ENCODE measurements around the gene GIMAP6. TPM values are rescaled to one million over a fixed set of nuclear protein-coding genes. Genes with fewer than 3 reads are reported as not detected.

GIMAP6 gene
- polyA plus RNA-seq, 4 donors, result 3.8 to 28.1 (median 11.0) TPM

GRCh38 chr7:150633926-150634325 is 1.7 kb upstream of the GIMAP6 start:
- FAIRE-seq (no peak), DNase-seq (no peak)
- no peak overlapping the region for H3K4me3 ChIP-seq (ENCODE audit: low read depth in 1 of 3, low read length in 3 of 3)

DNA sequence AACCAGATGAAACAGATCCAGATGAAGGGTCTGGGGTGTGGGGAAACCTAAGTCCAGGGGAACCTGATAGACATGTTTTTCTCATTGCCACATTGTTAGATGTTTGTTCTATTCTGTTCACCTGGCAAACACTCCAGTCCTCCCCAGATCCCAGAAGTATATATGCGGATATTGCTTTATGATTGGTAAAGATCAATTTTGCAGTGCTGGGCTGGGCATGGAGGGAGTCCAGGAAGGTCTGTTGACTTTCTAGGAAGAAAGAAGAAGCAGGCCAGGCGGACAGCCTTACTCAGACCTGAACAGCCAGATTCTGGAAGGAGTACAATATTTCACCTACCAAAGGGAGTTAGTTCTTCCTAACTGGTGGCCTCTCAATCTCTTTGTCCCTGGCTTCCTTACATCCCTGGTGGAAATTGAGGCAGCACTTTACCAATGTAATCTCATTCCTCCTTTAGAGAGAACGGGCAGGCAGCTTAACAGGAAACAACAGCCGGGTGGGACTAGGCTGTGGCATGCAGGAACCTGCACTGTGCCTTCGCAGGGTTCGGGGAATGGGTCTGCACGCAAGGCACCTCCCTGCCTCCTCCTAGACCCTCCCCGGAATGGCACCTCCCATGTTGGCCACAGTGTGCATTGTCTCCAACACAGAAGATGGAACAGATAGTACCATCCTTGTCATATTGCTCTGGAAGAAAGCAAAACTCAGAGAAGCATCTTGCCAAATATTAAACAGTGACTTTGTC is 930 bp downstream of the GIMAP6 start:
- Histone ChIP-seq H3K27me3 (ENCODE audit: control insufficient read depth in 3 of 3, insufficient read depth in 3 of 3, low read length in 3 of 3) (no peaks in the 10 kb centered on the region), H3K9me3 (ENCODE audit: control insufficient read depth in 2 of 2, insufficient read depth in 1 of 2, low read depth in 1 of 2, low read length in 1 of 2) (no peaks in the 10 kb centered on the region), H3K36me3 (ENCODE audit: control insufficient read depth in 3 of 3, insufficient read depth in 2 of 3, low read depth in 1 of 3, low read length in 3 of 3) (peaks cover 0 to 3% (median 0%) of the 10 kb centered on the region in 3 donors), H3K4me1 (ENCODE audit: control insufficient read depth in 3 of 3, insufficient read depth in 2 of 3, low read depth in 1 of 3, low read length in 2 of 3) (no peaks in the 10 kb centered on the region), H3K27ac (ENCODE audit: low read depth in 1 of 3, low read length in 2 of 3) (peak overlapping the region in 1 of 3 donors; percentile 78), H3K4me3 (ENCODE audit: low read depth in 1 of 3, low read length in 3 of 3) (peak overlapping the region; percentile 3 to 51 (median 27))
- 49 to 68% (median 56%) methylated on average over 8 of the region's 8 CpGs for WGBS, 3 donors
- peak in 1 of 2 donors; percentile 13 for DNase-seq
- no peak for FAIRE-seq

More at GRCh38 chr7:150633926-150634325, 1.7 kb upstream of the GIMAP6 start:
- Histone ChIP-seq H3K4me1 (ENCODE audit: control insufficient read depth in 3 of 3, insufficient read depth in 2 of 3, low read depth in 1 of 3, low read length in 2 of 3) (no peaks in the 10 kb centered on the region), H3K36me3 (ENCODE audit: control insufficient read depth in 3 of 3, insufficient read depth in 2 of 3, low read depth in 1 of 3, low read length in 3 of 3) (no peaks in the 10 kb centered on the region), H3K27me3 (ENCODE audit: control insufficient read depth in 3 of 3, insufficient read depth in 3 of 3, low read length in 3 of 3) (no peaks in the 10 kb centered on the region), H3K9me3 (ENCODE audit: control insufficient read depth in 2 of 2, insufficient read depth in 1 of 2, low read depth in 1 of 2, low read length in 1 of 2) (no peaks in the 10 kb centered on the region), H3K27ac (ENCODE audit: low read depth in 1 of 3, low read length in 2 of 3) (peak overlapping the region in 1 of 3 donors; percentile 5)
- 23 to 71% (median 47%) methylated on average over 1 of the region's 1 CpG for WGBS, 3 donors

GRCh38 chr7:150629347-150629746 is 2.8 kb downstream of the GIMAP6 start:
- no peak overlapping the region for H3K4me3 ChIP-seq (ENCODE audit: low read depth in 1 of 3, low read length in 3 of 3)
- no peak for FAIRE-seq
- H3K27ac ChIP-seq (ENCODE audit: low read depth in 1 of 3, low read length in 2 of 3), result peak overlapping the region in 1 of 3 donors; percentile 69

GRCh38 chr7:150627959-150628358 is 4.2 kb downstream of the GIMAP6 start:
- no peaks in the 10 kb centered on the region for H3K27me3 ChIP-seq (ENCODE audit: control insufficient read depth in 3 of 3, insufficient read depth in 3 of 3, low read length in 3 of 3)
- no peak overlapping the region for H3K27ac ChIP-seq (ENCODE audit: low read depth in 1 of 3, low read length in 2 of 3)
- H3K36me3 ChIP-seq (ENCODE audit: control insufficient read depth in 3 of 3, insufficient read depth in 2 of 3, low read depth in 1 of 3, low read length in 3 of 3), result peaks cover 0 to 3% (median 0%) of the 10 kb centered on the region in 3 donors
- DNase-seq (no peak), FAIRE-seq (no peak)
- H3K4me1 ChIP-seq (ENCODE audit: control insufficient read depth in 3 of 3, insufficient read depth in 2 of 3, low read depth in 1 of 3, low read length in 2 of 3), result no peaks in the 10 kb centered on the region
- H3K4me3 ChIP-seq (ENCODE audit: low read depth in 1 of 3, low read length in 3 of 3), result no peak overlapping the region
- 94 to 97% (median 97%) methylated on average over 18 of the region's 18 CpGs for WGBS, 3 donors
- no peaks in the 10 kb centered on the region for H3K9me3 ChIP-seq (ENCODE audit: control insufficient read depth in 2 of 2, insufficient read depth in 1 of 2, low read depth in 1 of 2, low read length in 1 of 2)

More at GRCh38 chr7:150629347-150629746, 2.8 kb downstream of the GIMAP6 start:
- H3K27me3 ChIP-seq (ENCODE audit: control insufficient read depth in 3 of 3, insufficient read depth in 3 of 3, low read length in 3 of 3), result no peaks in the 10 kb centered on the region
- 78 to 84% (median 81%) methylated on average over 9 of the region's 9 CpGs for WGBS, 3 donors
- H3K4me1 ChIP-seq (ENCODE audit: control insufficient read depth in 3 of 3, insufficient read depth in 2 of 3, low read depth in 1 of 3, low read length in 2 of 3), result no peaks in the 10 kb centered on the region
- no peaks in the 10 kb centered on the region for H3K9me3 ChIP-seq (ENCODE audit: control insufficient read depth in 2 of 2, insufficient read depth in 1 of 2, low read depth in 1 of 2, low read length in 1 of 2)
- no peak for DNase-seq
- H3K36me3 ChIP-seq (ENCODE audit: control insufficient read depth in 3 of 3, insufficient read depth in 2 of 3, low read depth in 1 of 3, low read length in 3 of 3), result peaks cover 0 to 3% (median 0%) of the 10 kb centered on the region in 3 donors

DNA sequence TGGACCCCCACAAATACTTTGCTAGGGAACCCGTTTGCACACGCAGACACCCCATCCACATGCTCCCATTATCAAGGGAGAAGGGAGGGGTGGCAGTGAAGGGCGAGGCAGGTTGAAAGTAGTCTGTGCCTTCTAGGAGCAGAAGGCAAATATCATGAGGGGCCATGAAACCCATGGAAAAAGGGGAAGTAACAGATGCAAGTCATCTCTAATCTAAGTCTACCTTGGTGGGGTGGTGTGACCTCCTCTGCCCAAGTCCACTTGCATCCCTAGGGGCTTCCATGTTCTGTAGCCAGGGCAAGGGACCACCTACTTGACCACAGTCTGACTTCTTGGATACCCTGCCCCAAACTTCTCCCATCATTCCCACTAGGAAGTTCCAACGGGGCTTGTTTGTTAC is 5.5 kb downstream of the GIMAP6 start:
- H3K36me3 ChIP-seq (ENCODE audit: control insufficient read depth in 3 of 3, insufficient read depth in 2 of 3, low read depth in 1 of 3, low read length in 3 of 3), result peaks cover 0 to 3% (median 0%) of the 10 kb centered on the region in 3 donors
- DNase-seq (no peak), FAIRE-seq (no peak)
- peak overlapping the region in 1 of 3 donors; percentile 12 for H3K27ac ChIP-seq (ENCODE audit: low read depth in 1 of 3, low read length in 2 of 3)
- 82 to 90% (median 89%) methylated on average over 4 of the region's 4 CpGs for WGBS, 3 donors
- no peaks in the 10 kb centered on the region for H3K9me3 ChIP-seq (ENCODE audit: control insufficient read depth in 2 of 2, insufficient read depth in 1 of 2, low read depth in 1 of 2, low read length in 1 of 2)
- H3K4me1 ChIP-seq (ENCODE audit: control insufficient read depth in 3 of 3, insufficient read depth in 2 of 3, low read depth in 1 of 3, low read length in 2 of 3), result no peaks in the 10 kb centered on the region
- no peaks in the 10 kb centered on the region for H3K27me3 ChIP-seq (ENCODE audit: control insufficient read depth in 3 of 3, insufficient read depth in 3 of 3, low read length in 3 of 3)
- H3K4me3 ChIP-seq (ENCODE audit: low read depth in 1 of 3, low read length in 3 of 3), result no peak overlapping the region

DNA sequence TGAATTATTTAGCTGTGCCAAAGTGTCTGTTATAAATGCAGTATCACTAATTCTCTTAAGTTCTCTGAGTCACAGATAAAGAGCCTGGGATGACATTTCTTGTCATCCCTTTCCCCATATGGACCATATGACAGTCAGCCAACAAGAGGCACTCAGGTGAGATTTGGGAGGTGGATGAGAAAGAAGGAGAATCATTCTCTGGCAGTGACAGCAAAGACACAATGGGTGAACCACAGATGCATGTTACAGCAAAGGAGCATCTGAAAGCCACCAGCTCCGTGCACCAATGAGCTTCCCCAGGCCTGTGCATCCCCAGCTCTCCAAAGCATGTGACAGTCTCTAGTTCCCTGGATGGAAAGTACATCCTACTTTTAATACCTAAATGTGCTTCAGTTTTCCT is 10.8 kb downstream of the GIMAP6 start:
- DNase-seq, result no peak
- no peaks in the 10 kb centered on the region for H3K4me1 ChIP-seq (ENCODE audit: control insufficient read depth in 3 of 3, insufficient read depth in 2 of 3, low read depth in 1 of 3, low read length in 2 of 3)
- no peak overlapping the region for H3K4me3 ChIP-seq (ENCODE audit: low read depth in 1 of 3, low read length in 3 of 3)
- H3K9me3 ChIP-seq (ENCODE audit: control insufficient read depth in 2 of 2, insufficient read depth in 1 of 2, low read depth in 1 of 2, low read length in 1 of 2), result no peaks in the 10 kb centered on the region
- H3K36me3 ChIP-seq (ENCODE audit: control insufficient read depth in 3 of 3, insufficient read depth in 2 of 3, low read depth in 1 of 3, low read length in 3 of 3), result no peaks in the 10 kb centered on the region
- H3K27me3 ChIP-seq (ENCODE audit: control insufficient read depth in 3 of 3, insufficient read depth in 3 of 3, low read length in 3 of 3), result no peaks in the 10 kb centered on the region
- no peak for FAIRE-seq
- no peak overlapping the region for H3K27ac ChIP-seq (ENCODE audit: low read depth in 1 of 3, low read length in 2 of 3)
- WGBS, 3 donors, result 52 to 73% (median 68%) methylated on average over 1 of the region's 1 CpG

DNA sequence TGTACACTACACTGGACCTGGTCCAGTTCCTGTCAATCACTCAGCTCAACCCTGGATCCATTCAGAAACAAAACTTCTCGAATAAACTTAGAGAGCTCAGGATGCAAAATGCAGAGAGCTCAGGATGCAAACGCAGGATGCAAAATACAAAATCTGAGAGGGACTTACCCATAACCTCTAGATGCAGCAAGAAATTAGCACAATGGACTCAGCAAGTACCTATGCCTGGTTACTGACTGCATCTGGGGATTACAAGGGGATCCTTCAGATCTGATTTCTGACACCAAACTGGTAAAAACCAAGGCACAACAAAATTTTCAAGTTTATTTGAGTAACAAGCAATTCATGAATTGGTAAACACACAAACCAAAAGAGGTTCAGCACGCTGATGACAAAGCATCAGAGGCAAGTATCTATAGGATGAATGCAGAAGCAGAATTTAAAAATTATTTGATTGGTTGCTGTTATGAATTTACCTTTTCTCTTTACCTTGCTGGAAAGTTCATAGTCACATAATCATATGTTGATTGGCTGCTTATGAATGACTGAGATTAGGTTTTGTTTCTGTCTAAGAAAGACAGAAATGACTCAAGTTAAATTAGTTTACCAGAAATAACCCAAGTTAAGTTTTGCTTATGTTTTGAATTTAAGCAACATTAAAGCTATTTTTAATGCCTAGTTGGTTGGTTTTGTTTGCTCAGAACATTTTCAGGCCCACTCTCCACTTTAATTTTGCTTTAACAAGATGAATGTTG is 11.4 kb downstream of the GIMAP6 start:
- FAIRE-seq (no peak), DNase-seq (no peak)
- Histone ChIP-seq H3K36me3 (ENCODE audit: control insufficient read depth in 3 of 3, insufficient read depth in 2 of 3, low read depth in 1 of 3, low read length in 3 of 3) (no peaks in the 10 kb centered on the region), H3K27me3 (ENCODE audit: control insufficient read depth in 3 of 3, insufficient read depth in 3 of 3, low read length in 3 of 3) (no peaks in the 10 kb centered on the region), H3K4me3 (ENCODE audit: low read depth in 1 of 3, low read length in 3 of 3) (no peak overlapping the region), H3K4me1 (ENCODE audit: control insufficient read depth in 3 of 3, insufficient read depth in 2 of 3, low read depth in 1 of 3, low read length in 2 of 3) (no peaks in the 10 kb centered on the region), H3K9me3 (ENCODE audit: control insufficient read depth in 2 of 2, insufficient read depth in 1 of 2, low read depth in 1 of 2, low read length in 1 of 2) (no peaks in the 10 kb centered on the region), H3K27ac (ENCODE audit: low read depth in 1 of 3, low read length in 2 of 3) (no peak overlapping the region)
- 59 to 68% (median 67%) methylated on average over 3 of the region's 3 CpGs for WGBS, 3 donors

GRCh38 chr7:150620061-150620460 is 12.1 kb downstream of the GIMAP6 start:
- FAIRE-seq (no peak), DNase-seq (no peak)
- Histone ChIP-seq H3K36me3 (ENCODE audit: control insufficient read depth in 3 of 3, insufficient read depth in 2 of 3, low read depth in 1 of 3, low read length in 3 of 3) (no peaks in the 10 kb centered on the region), H3K9me3 (ENCODE audit: control insufficient read depth in 2 of 2, insufficient read depth in 1 of 2, low read depth in 1 of 2, low read length in 1 of 2) (no peaks in the 10 kb centered on the region), H3K27me3 (ENCODE audit: control insufficient read depth in 3 of 3, insufficient read depth in 3 of 3, low read length in 3 of 3) (no peaks in the 10 kb centered on the region), H3K4me1 (ENCODE audit: control insufficient read depth in 3 of 3, insufficient read depth in 2 of 3, low read depth in 1 of 3, low read length in 2 of 3) (no peaks in the 10 kb centered on the region), H3K27ac (ENCODE audit: low read depth in 1 of 3, low read length in 2 of 3) (no peak overlapping the region), H3K4me3 (ENCODE audit: low read depth in 1 of 3, low read length in 3 of 3) (no peak overlapping the region)
- 81 to 90% (median 88%) methylated on average over 3 of the region's 3 CpGs for WGBS, 3 donors
